Measurements from ENCODE around the gene FRMD3. TPM values are rescaled to one million over a fixed set of nuclear protein-coding genes. Genes with fewer than 3 reads are reported as not detected.

Gene FRMD3
- total and polyA plus RNA-seq, 10 donors, result 0.82 to 45.8 (median 18.9) TPM

GRCh38 chr9:83281306-83282255 lies 256.6 kb downstream of the FRMD3 start:
- Histone ChIP-seq H3K9me3 (no peaks in the 10 kb centered on the region), H3K4me1 (peaks cover 0 to 21% (median 14%) of the 10 kb centered on the region in 6 donors), H3K36me3 (no peaks in the 10 kb centered on the region), H3K27me3 (replicated peaks in 1 of 7) (no peaks in the 10 kb centered on the region), H3K4me3 (no peak overlapping the region), H3K27ac (peak overlapping the region in 7 of 8 donors; percentile 7 to 63 (median 21))
- TF ChIP-seq POLR2A (IDR thresholded peaks at IDR 0.05) (no peak), CTCF (IDR thresholded peaks at IDR 0.05 in 8 of 11, conservative IDR thresholded peaks at IDR 0.05 in 3 of 11) (no peak), POLR2AphosphoS5 (IDR thresholded peaks at IDR 0.05) (no peak)
- intact Hi-C loops (cut with DNase I; ENCODE audit: low total_unique reads), result no loop called here
- no peak for DNase-seq
- WGBS, 5 donors, result 34 to 46% (median 38%) methylated on average over 7 of the region's 7 CpGs

- 27 to 46% (median 43%) methylated on average over 2 of the region's 2 CpGs for WGBS, 5 donors
- peaks cover 0 to 21% (median 14%) of the 10 kb centered on the region in 6 donors for H3K4me1 ChIP-seq
- no peak overlapping the region for H3K4me3 ChIP-seq
- H3K27ac ChIP-seq, result peak overlapping the region in 5 of 8 donors; percentile 7 to 27 (median 21)
- no peak for DNase-seq
- TF ChIP-seq POLR2A (IDR thresholded peaks at IDR 0.05) (no peak), CTCF (IDR thresholded peaks at IDR 0.05 in 8 of 11, conservative IDR thresholded peaks at IDR 0.05 in 3 of 11) (no peak), POLR2AphosphoS5 (IDR thresholded peaks at IDR 0.05) (no peak)
- peaks cover 0 to under 1% (median 0%) of the 10 kb centered on the region in 6 donors for H3K36me3 ChIP-seq
- H3K27me3 ChIP-seq (replicated peaks in 1 of 7), result no peaks in the 10 kb centered on the region
- intact Hi-C loops (cut with DNase I; ENCODE audit: low total_unique reads), result no loop called here
- no peaks in the 10 kb centered on the region for H3K9me3 ChIP-seq
Observed at GRCh38 chr9:83280790-83281189, 257.4 kb downstream of the FRMD3 start.

- 83 to 93% (median 87%) methylated on average over 5 of the region's 5 CpGs for WGBS, 5 donors
Observed at GRCh38 chr9:83280268-83280667, 257.9 kb downstream of the FRMD3 start.

More at GRCh38 chr9:83280268-83280667, 257.9 kb downstream of the FRMD3 start:
- H3K36me3 ChIP-seq, result peaks cover 0 to 4% (median 0%) of the 10 kb centered on the region in 6 donors
- no peak for DNase-seq
- H3K4me1 ChIP-seq, result peaks cover 0 to 21% (median 14%) of the 10 kb centered on the region in 6 donors
- intact Hi-C loops (cut with DNase I; ENCODE audit: low total_unique reads), result no loop called here
- no peak overlapping the region for H3K4me3 ChIP-seq
- TF ChIP-seq POLR2A (IDR thresholded peaks at IDR 0.05) (no peak), POLR2AphosphoS5 (IDR thresholded peaks at IDR 0.05) (no peak), CTCF (IDR thresholded peaks at IDR 0.05 in 8 of 11, conservative IDR thresholded peaks at IDR 0.05 in 3 of 11) (no peak)
- no peaks in the 10 kb centered on the region for H3K27me3 ChIP-seq (replicated peaks in 1 of 7)
- H3K27ac ChIP-seq, result no peak overlapping the region
- H3K9me3 ChIP-seq, result no peaks in the 10 kb centered on the region
